ENCODE measurements around the gene NOTCH2NLA. TPM values are rescaled to one million over a fixed set of nuclear protein-coding genes. Genes with fewer than 3 reads are reported as not detected.
"Not testable (repeated sequence)": the region's sequence is repeated elsewhere in the genome, so short reads cannot be mapped to it uniquely, and the experiment has no call there.

The NOTCH2NLA gene
- total and polyA plus RNA-seq, 2 donors (not counting 1 experiment from before 2014, with no cell fraction given): 60.4 to 140 TPM

DNA sequence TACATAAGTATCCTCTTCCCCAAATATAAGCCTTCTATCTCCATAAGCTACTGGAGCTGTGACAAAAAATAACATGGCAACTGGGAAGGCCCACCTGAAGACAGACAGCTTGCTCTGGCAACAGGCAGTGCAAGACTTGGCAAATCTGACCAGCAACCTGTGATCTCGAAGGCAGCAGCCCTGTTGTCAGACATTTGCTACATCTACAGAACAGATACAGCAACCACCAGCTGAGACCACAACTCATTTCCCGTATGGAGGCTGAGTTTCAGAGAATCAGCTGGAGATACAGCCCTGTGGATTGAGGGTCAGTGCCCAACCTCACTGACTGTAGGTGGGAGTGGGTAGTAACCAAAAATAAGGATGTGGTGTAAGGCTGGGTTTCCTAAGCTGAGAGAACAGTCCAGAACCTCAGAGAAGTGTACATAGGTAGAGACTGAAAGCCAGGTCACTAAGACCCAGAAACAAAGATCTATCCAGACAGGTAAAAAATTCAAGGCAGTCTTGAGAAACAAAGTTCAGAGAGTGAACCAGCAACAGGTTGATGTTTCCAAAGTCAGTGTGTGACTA is 37.4 kb upstream of the NOTCH2NLA start:
- H3K27ac Mint-ChIP-seq; H3K9me3 Mint-ChIP-seq (ENCODE audit: insufficient read depth); H3K27me3 Mint-ChIP-seq; DNase-seq; H3K27me3 ChIP-seq (replicated peaks in 1 of 4; ENCODE audit: control extremely low read depth in 1 of 4, control insufficient read depth in 3 of 4, insufficient read depth in 4 of 4, low read length in 3 of 4); POLR2A ChIA-PET; H3K36me3 ChIP-seq (replicated peaks in 1 of 2; ENCODE audit: control extremely low read depth in 1 of 2, control insufficient read depth in 1 of 2, extremely low read depth in 1 of 2, insufficient read depth in 2 of 2, low read length in 1 of 2); H3K4me2 ChIP-seq (replicated peaks; ENCODE audit: low read depth, low read length, poor library complexity, severe bottlenecking); H3K4me1 ChIP-seq (ENCODE audit: control insufficient read depth in 2 of 2, insufficient read depth in 2 of 2, low read length in 2 of 2); H3K9ac ChIP-seq (ENCODE audit: low read length); H3K79me2 ChIP-seq (ENCODE audit: control insufficient read depth, insufficient read depth, low read length); H3K4me1 Mint-ChIP-seq; ATAC-seq (ENCODE audit: low read depth); intact Hi-C loops (cut with micrococcal nuclease); H3K9me3 ChIP-seq (ENCODE audit: control extremely low read depth in 1 of 3, control insufficient read depth in 2 of 3, insufficient read depth in 1 of 3, low read length in 2 of 3); H2AFZ ChIP-seq (ENCODE audit: insufficient read depth, low read depth, low read length, poor library complexity, severe bottlenecking); H3K27ac ChIP-seq (ENCODE audit: low read length in 2 of 2); CTCF ChIA-PET; H4K20me1 ChIP-seq (ENCODE audit: control insufficient read depth, insufficient read depth, low read length, poor library complexity, severe bottlenecking); H3K4me3 ChIP-seq (ENCODE audit: control extremely low read depth in 1 of 5, extremely low read depth in 1 of 5, insufficient read depth in 1 of 5, low read depth in 2 of 5, low read length in 4 of 5); H3K4me3 Mint-ChIP-seq: not testable (repeated sequence)
- WGBS (ENCODE audit: insufficient coverage): no CpG with 5 or more reads among the region's 2 CpGs

DNA sequence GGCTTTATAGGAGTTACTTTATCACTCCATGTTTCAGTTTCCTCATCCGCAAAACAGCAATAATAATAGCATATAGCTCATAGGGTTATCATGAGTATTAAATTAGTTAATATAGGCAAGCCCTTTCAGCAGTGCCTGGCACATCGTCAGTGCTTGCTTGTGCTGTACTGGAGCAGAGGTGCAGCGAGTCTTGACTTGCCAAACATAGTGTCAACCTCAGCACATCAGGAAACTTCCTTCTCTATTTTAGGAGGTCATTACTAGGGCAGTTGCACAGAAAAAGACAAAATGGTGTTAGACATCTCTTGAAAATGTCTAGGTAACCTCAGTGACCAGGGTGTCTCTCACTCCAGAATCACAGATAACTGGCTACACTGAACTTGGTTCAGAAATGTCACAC is 35.9 kb upstream of the NOTCH2NLA start:
- peak; percentile 52 for ATAC-seq (ENCODE audit: low read depth)
- H3K9me3 Mint-ChIP-seq (ENCODE audit: insufficient read depth); H3K9ac ChIP-seq (ENCODE audit: low read length); H3K4me3 ChIP-seq (ENCODE audit: control extremely low read depth in 1 of 5, extremely low read depth in 1 of 5, insufficient read depth in 1 of 5, low read depth in 2 of 5, low read length in 4 of 5); H3K4me1 ChIP-seq (ENCODE audit: control insufficient read depth in 2 of 2, insufficient read depth in 2 of 2, low read length in 2 of 2); POLR2A ChIA-PET; H2AFZ ChIP-seq (ENCODE audit: insufficient read depth, low read depth, low read length, poor library complexity, severe bottlenecking); H3K4me2 ChIP-seq (replicated peaks; ENCODE audit: low read depth, low read length, poor library complexity, severe bottlenecking); H3K79me2 ChIP-seq (ENCODE audit: control insufficient read depth, insufficient read depth, low read length); intact Hi-C loops (cut with micrococcal nuclease); H3K9me3 ChIP-seq (ENCODE audit: control extremely low read depth in 1 of 3, control insufficient read depth in 2 of 3, insufficient read depth in 1 of 3, low read length in 2 of 3); H3K27ac ChIP-seq (ENCODE audit: low read length in 2 of 2); H3K4me3 Mint-ChIP-seq; H3K4me1 Mint-ChIP-seq; H3K36me3 ChIP-seq (replicated peaks in 1 of 2; ENCODE audit: control extremely low read depth in 1 of 2, control insufficient read depth in 1 of 2, extremely low read depth in 1 of 2, insufficient read depth in 2 of 2, low read length in 1 of 2); CTCF ChIA-PET; H3K27me3 Mint-ChIP-seq; H3K27me3 ChIP-seq (replicated peaks in 1 of 4; ENCODE audit: control extremely low read depth in 1 of 4, control insufficient read depth in 3 of 4, insufficient read depth in 4 of 4, low read length in 3 of 4); H3K27ac Mint-ChIP-seq; H4K20me1 ChIP-seq (ENCODE audit: control insufficient read depth, insufficient read depth, low read length, poor library complexity, severe bottlenecking); DNase-seq: not testable (repeated sequence)
- WGBS (ENCODE audit: insufficient coverage): no CpG with 5 or more reads among the region's 3 CpGs

DNA sequence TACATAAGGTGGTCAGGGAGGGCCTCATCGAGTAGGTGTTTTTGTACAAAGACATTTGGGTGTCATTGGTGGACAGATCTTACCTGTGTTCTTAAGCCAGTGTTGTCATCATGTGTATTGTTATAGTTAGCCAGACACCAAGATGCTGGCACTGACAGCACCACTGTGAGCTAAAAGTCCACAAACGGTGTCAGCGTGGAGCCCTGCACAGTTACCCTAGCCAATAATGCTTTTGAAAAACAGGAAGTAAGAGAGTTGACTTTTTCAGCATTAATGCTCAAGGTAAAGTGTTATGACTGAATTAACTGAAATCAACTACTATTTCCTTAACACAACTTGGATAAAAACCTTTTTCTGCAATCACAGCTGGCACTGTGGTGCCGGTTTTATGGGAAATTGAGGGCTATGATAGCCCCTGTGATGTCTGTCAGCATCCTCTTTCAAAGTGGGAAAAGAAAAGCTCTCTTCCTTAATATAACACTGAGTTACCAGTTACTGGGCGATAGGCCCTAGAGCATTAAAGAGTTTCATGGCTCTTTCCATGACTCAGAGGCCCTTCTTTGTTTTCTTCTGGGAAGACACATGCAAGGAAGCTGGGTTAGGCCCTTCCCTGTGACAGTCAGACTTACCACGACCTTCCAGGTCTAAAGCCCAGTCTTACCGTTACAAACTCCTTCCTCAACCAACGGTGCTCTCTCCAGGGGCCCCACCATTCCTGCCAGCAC is 31.3 kb upstream of the NOTCH2NLA start:
- intact Hi-C loops (cut with micrococcal nuclease); CTCF ChIA-PET; H3K4me3 Mint-ChIP-seq; H3K27me3 Mint-ChIP-seq; H3K27ac ChIP-seq (ENCODE audit: low read length in 2 of 2); H3K9me3 Mint-ChIP-seq (ENCODE audit: insufficient read depth); H2AFZ ChIP-seq (ENCODE audit: insufficient read depth, low read depth, low read length, poor library complexity, severe bottlenecking); H3K4me1 ChIP-seq (ENCODE audit: control insufficient read depth in 2 of 2, insufficient read depth in 2 of 2, low read length in 2 of 2); H3K9me3 ChIP-seq (ENCODE audit: control extremely low read depth in 1 of 3, control insufficient read depth in 2 of 3, insufficient read depth in 1 of 3, low read length in 2 of 3); H3K4me1 Mint-ChIP-seq; H3K27ac Mint-ChIP-seq; POLR2A ChIA-PET; H3K4me3 ChIP-seq (ENCODE audit: control extremely low read depth in 1 of 5, extremely low read depth in 1 of 5, insufficient read depth in 1 of 5, low read depth in 2 of 5, low read length in 4 of 5); H4K20me1 ChIP-seq (ENCODE audit: control insufficient read depth, insufficient read depth, low read length, poor library complexity, severe bottlenecking); H3K4me2 ChIP-seq (replicated peaks; ENCODE audit: low read depth, low read length, poor library complexity, severe bottlenecking); H3K27me3 ChIP-seq (replicated peaks in 1 of 4; ENCODE audit: control extremely low read depth in 1 of 4, control insufficient read depth in 3 of 4, insufficient read depth in 4 of 4, low read length in 3 of 4); H3K79me2 ChIP-seq (ENCODE audit: control insufficient read depth, insufficient read depth, low read length); H3K9ac ChIP-seq (ENCODE audit: low read length); DNase-seq; H3K36me3 ChIP-seq (replicated peaks in 1 of 2; ENCODE audit: control extremely low read depth in 1 of 2, control insufficient read depth in 1 of 2, extremely low read depth in 1 of 2, insufficient read depth in 2 of 2, low read length in 1 of 2): not testable (repeated sequence)
- WGBS (ENCODE audit: insufficient coverage): no CpG with 5 or more reads among the region's 8 CpGs
- peak; percentile 77 for ATAC-seq (ENCODE audit: low read depth)

DNA sequence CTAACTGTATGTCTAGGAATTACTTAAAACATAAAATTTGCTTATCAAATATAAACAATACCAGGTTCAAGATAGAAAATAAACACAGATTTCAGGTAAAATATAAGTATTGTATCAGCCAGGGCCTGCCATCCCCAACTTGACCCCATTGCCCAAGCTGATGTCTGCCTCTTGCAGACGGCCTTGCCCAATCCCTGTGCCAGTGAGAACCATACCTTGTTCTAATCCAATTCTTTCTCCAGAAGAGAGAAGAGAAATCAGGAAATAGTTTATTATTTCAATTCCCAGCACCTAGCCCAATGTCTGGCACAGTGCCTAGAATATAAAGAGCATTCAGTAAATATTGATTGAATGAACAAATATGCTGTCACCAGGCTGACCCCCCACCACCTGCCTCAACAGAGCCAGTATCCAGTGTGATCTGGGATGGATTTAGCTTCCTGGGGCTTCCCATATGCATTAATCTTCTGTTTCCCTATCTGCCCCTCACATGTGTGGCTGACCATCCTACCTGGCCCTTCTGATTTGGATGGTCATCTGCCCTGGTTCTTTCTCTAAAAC is 29.3 kb upstream of the NOTCH2NLA start:
- no CpG with 5 or more reads among the region's 1 CpG for WGBS (ENCODE audit: insufficient coverage)
- H4K20me1 ChIP-seq (ENCODE audit: control insufficient read depth, insufficient read depth, low read length, poor library complexity, severe bottlenecking); H3K9me3 Mint-ChIP-seq (ENCODE audit: insufficient read depth); H3K9me3 ChIP-seq (ENCODE audit: control extremely low read depth in 1 of 3, control insufficient read depth in 2 of 3, insufficient read depth in 1 of 3, low read length in 2 of 3); DNase-seq; intact Hi-C loops (cut with micrococcal nuclease); H3K27ac ChIP-seq (ENCODE audit: low read length in 2 of 2); H3K27me3 ChIP-seq (replicated peaks in 1 of 4; ENCODE audit: control extremely low read depth in 1 of 4, control insufficient read depth in 3 of 4, insufficient read depth in 4 of 4, low read length in 3 of 4); H3K79me2 ChIP-seq (ENCODE audit: control insufficient read depth, insufficient read depth, low read length); H3K4me3 Mint-ChIP-seq; H2AFZ ChIP-seq (ENCODE audit: insufficient read depth, low read depth, low read length, poor library complexity, severe bottlenecking); H3K4me2 ChIP-seq (replicated peaks; ENCODE audit: low read depth, low read length, poor library complexity, severe bottlenecking); H3K27me3 Mint-ChIP-seq; ATAC-seq (ENCODE audit: low read depth); H3K9ac ChIP-seq (ENCODE audit: low read length); POLR2A ChIA-PET; H3K4me3 ChIP-seq (ENCODE audit: control extremely low read depth in 1 of 5, extremely low read depth in 1 of 5, insufficient read depth in 1 of 5, low read depth in 2 of 5, low read length in 4 of 5); H3K4me1 Mint-ChIP-seq; CTCF ChIA-PET; H3K27ac Mint-ChIP-seq; H3K4me1 ChIP-seq (ENCODE audit: control insufficient read depth in 2 of 2, insufficient read depth in 2 of 2, low read length in 2 of 2); H3K36me3 ChIP-seq (replicated peaks in 1 of 2; ENCODE audit: control extremely low read depth in 1 of 2, control insufficient read depth in 1 of 2, extremely low read depth in 1 of 2, insufficient read depth in 2 of 2, low read length in 1 of 2): not testable (repeated sequence)

All from B cell (primary cell).